Glutamatergic neuron (in vitro differentiated cells): ENCODE measurements around the gene PTK6. TPM values are rescaled to one million over a fixed set of nuclear protein-coding genes. Genes with fewer than 3 reads are reported as not detected.
A peak's percentile ranks its signal among the peaks of the same experiment; 100 is the strongest.

Experiments used
- DNase-seq: peaks from one replicate; pipeline ENCODE4 v3.0.0; 2022
- H3K27ac Mint-ChIP-seq: one replicate; pipeline ENCODE4 v1.8.0; 2020; ENCODE audit warnings: mild to moderate bottlenecking, mixed read lengths, inconsistent platforms; ENCODE audit not compliant: unreplicated experiment
- H3K27me3 Mint-ChIP-seq: one replicate; pipeline ENCODE4 v1.8.0; 2020; ENCODE audit warnings: mild to moderate bottlenecking, moderate library complexity, mixed read lengths, inconsistent platforms; ENCODE audit not compliant: unreplicated experiment
- H3K36me3 Mint-ChIP-seq: one replicate; pipeline ENCODE4 v1.8.0; 2020; ENCODE audit warnings: mild to moderate bottlenecking, mixed read lengths, inconsistent platforms; ENCODE audit not compliant: unreplicated experiment
- H3K4me1 Mint-ChIP-seq: one replicate; pipeline ENCODE4 v1.8.0; 2020; ENCODE audit warnings: mild to moderate bottlenecking, low read depth, mixed read lengths, inconsistent platforms; ENCODE audit not compliant: unreplicated experiment
- H3K4me3 Mint-ChIP-seq: one replicate; pipeline ENCODE4 v1.8.0; 2020; ENCODE audit warnings: mild to moderate bottlenecking, mixed read lengths, inconsistent platforms; ENCODE audit not compliant: unreplicated experiment
- H3K9me3 Mint-ChIP-seq: one replicate; pipeline ENCODE4 v1.8.0; 2020; ENCODE audit warnings: mild to moderate bottlenecking, moderate library complexity, mixed read lengths, inconsistent platforms; ENCODE audit not compliant: unreplicated experiment
- CTCF ChIP-seq: fragments of 200-600 bp; sonication (generic); IDR thresholded peaks from one replicate; pipeline ENCODE4 v1.5.0; 2021; ENCODE audit not compliant: partially characterized antibody, unreplicated experiment
- total RNA-seq: library from RNA; stranded (reverse); fragmentation: NEBNext Ultra II Directional; extraction: Animal tissue kit (Norgen Biotek cat#: 25700); gene quantifications from one replicate; pipeline ENCODE4 v1.2.1, GENCODE V29; 2021; ENCODE audit not compliant: unreplicated experiment

PTK6 gene
- total RNA-seq, 1 donor from 2014 or later = 0.17 TPM

GRCh38 chr20:63500902-63501817 is 36.0 kb downstream of the PTK6 start:
- peak; percentile 23 for DNase-seq
- Mint-ChIP-seq H3K9me3 (peaks cover 8% of the 10 kb centered on the region), H3K4me1 (peaks cover 2% of the 10 kb centered on the region), H3K36me3 (peaks cover 9% of the 10 kb centered on the region), H3K4me3 (no peak overlapping the region), H3K27ac (no peak overlapping the region), H3K27me3 (peaks cover 6% of the 10 kb centered on the region)
- no peak for TF ChIP-seq CTCF

GRCh38 chr20:63500151-63500901 is 36.9 kb downstream of the PTK6 start:
- Mint-ChIP-seq H3K27ac (no peak overlapping the region), H3K9me3 (peaks cover 8% of the 10 kb centered on the region), H3K4me3 (no peak overlapping the region), H3K4me1 (peaks cover 2% of the 10 kb centered on the region), H3K27me3 (peaks cover 6% of the 10 kb centered on the region), H3K36me3 (peaks cover 9% of the 10 kb centered on the region)
- TF ChIP-seq CTCF = no peak
- DNase-seq = no peak

- Mint-ChIP-seq H3K27me3 (peaks cover 6% of the 10 kb centered on the region), H3K4me3 (no peak overlapping the region), H3K27ac (no peak overlapping the region), H3K36me3 (peaks cover 3% of the 10 kb centered on the region), H3K9me3 (peaks cover 3% of the 10 kb centered on the region), H3K4me1 (peaks cover 2% of the 10 kb centered on the region)
- peak; percentile 78 for DNase-seq
- no peak for TF ChIP-seq CTCF
Measured at GRCh38 chr20:63499338-63499969, 37.7 kb downstream of the PTK6 start.

GRCh38 chr20:63498960-63499337 is 38.2 kb downstream of the PTK6 start, which contains the start of gene EEF1A2:
Gene EEF1A2 (minus strand): TSS chr20:63499083. CDS start chr20:63497763, 1,320 bp downstream.
- DNase-seq = peak; percentile 52

More at GRCh38 chr20:63498960-63499337, 38.2 kb downstream of the PTK6 start, which contains the start of gene EEF1A2:
- Mint-ChIP-seq H3K27me3 (peaks cover 6% of the 10 kb centered on the region), H3K4me1 (peaks cover 2% of the 10 kb centered on the region), H3K27ac (no peak within 1 kb of the TSS), H3K4me3 (peak within 1 kb of the TSS; percentile 34), H3K36me3 (peaks cover under 1% of the 10 kb centered on the region), H3K9me3 (peaks cover 3% of the 10 kb centered on the region)
- TF ChIP-seq CTCF = no peak
